HG03378 (cell line): Measurements from ENCODE around the gene NKX1-1.
"Not testable (repeated sequence)": the region's sequence is repeated elsewhere in the genome, so short reads cannot be mapped to it uniquely, and the experiment has no call there.

Experiments used
- ATAC-seq: cut with Tn5 transposase; IDR thresholded peaks from one replicate; pipeline ENCODE4 v1.9.1; 2021; ENCODE audit warnings: mild to moderate bottlenecking, moderate library complexity; ENCODE audit not compliant: unreplicated experiment

NKX1-1 gene

GRCh38 chr4:1375051-1375721, 31.1 kb downstream of the NKX1-1 start:
- ATAC-seq = no peak

- no peak for ATAC-seq
These were observed 31.6 kb downstream of the NKX1-1 start for GRCh38 chr4:1374706-1375045.

GRCh38 chr4:1373892-1374705, 32.1 kb downstream of the NKX1-1 start:
- no peak for ATAC-seq

- ATAC-seq = not testable (repeated sequence)
These were observed 33.7 kb downstream of the NKX1-1 start for GRCh38 chr4:1372576-1372975.

- no peak for ATAC-seq
These were observed 34.8 kb downstream of the NKX1-1 start for GRCh38 chr4:1371176-1372165.

- ATAC-seq = no peak
These were observed 35.7 kb downstream of the NKX1-1 start for GRCh38 chr4:1370321-1371124.

- ATAC-seq = no peak
These were observed 36.7 kb downstream of the NKX1-1 start for GRCh38 chr4:1369479-1370079.

GRCh38 chr4:1369091-1369450, 37.2 kb downstream of the NKX1-1 start:
- no peak for ATAC-seq

GRCh38 chr4:1368421-1369090, 37.7 kb downstream of the NKX1-1 start:
- no peak for ATAC-seq

GRCh38 chr4:1367936-1368289, 38.3 kb downstream of the NKX1-1 start:
- ATAC-seq = no peak

- ATAC-seq = no peak
These were observed 38.9 kb downstream of the NKX1-1 start for GRCh38 chr4:1367230-1367935.

GRCh38 chr4:1366371-1367229, 39.6 kb downstream of the NKX1-1 start:
- ATAC-seq = no peak

- no peak for ATAC-seq
These were observed 40.7 kb downstream of the NKX1-1 start for GRCh38 chr4:1365271-1366178.

GRCh38 chr4:1364748-1365147, 41.5 kb downstream of the NKX1-1 start:
- ATAC-seq = no peak

- no peak for ATAC-seq
These were observed 42.0 kb downstream of the NKX1-1 start for GRCh38 chr4:1364217-1364616.

- no peak for ATAC-seq
These were observed 42.7 kb downstream of the NKX1-1 start for GRCh38 chr4:1363513-1363912.

GRCh38 chr4:1362521-1362920, 43.7 kb downstream of the NKX1-1 start:
- ATAC-seq = no peak
